Anterior cingulate cortex (tissue), 58 donors: ENCODE results near the gene NTSR2.
A peak's percentile ranks its signal among the peaks of the same experiment; 100 is the strongest.

Experiments used
- DNase-seq, 58 donors: peaks; one replicate each; lab custom pipeline; 2025; lab: John Stamatoyannopoulos, UW

NTSR2 gene

GRCh38 chr2:11699686-11700670 lies 30.0 kb upstream of the NTSR2 start:
- DNase-seq = no peak

- peak in 17 of 58 donors; percentile 16 to 61 (median 36) for DNase-seq
These were observed 28.3 kb upstream of the NTSR2 start for GRCh38 chr2:11698009-11698922.

GRCh38 chr2:11697103-11697871 lies 27.3 kb upstream of the NTSR2 start:
- peak in 16 of 58 donors; percentile 9 to 78 (median 34) for DNase-seq

GRCh38 chr2:11696736-11697102 lies 26.7 kb upstream of the NTSR2 start:
- DNase-seq = no peak

GRCh38 chr2:11695576-11695975 lies 25.6 kb upstream of the NTSR2 start:
- no peak for DNase-seq

GRCh38 chr2:11692966-11693521 lies 23.0 kb upstream of the NTSR2 start:
- DNase-seq = peak in 31 of 58 donors; percentile 12 to 65 (median 28)

- DNase-seq = no peak
These were observed 21.2 kb upstream of the NTSR2 start for GRCh38 chr2:11691076-11691660.

- peak in 35 of 58 donors; percentile 5 to 71 (median 43) for DNase-seq
These were observed 18.5 kb upstream of the NTSR2 start for GRCh38 chr2:11688222-11689069.

- no peak for DNase-seq
These were observed 17.7 kb upstream of the NTSR2 start for GRCh38 chr2:11687736-11688135.

- DNase-seq = no peak
These were observed 16.0 kb upstream of the NTSR2 start for GRCh38 chr2:11685906-11686470.

GRCh38 chr2:11684894-11685460 lies 15.0 kb upstream of the NTSR2 start:
- DNase-seq = no peak

- DNase-seq = no peak
These were observed 14.0 kb upstream of the NTSR2 start for GRCh38 chr2:11683966-11684365.

- no peak for DNase-seq
These were observed 13.5 kb upstream of the NTSR2 start for GRCh38 chr2:11683476-11683875.

GRCh38 chr2:11682590-11682915 lies 12.6 kb upstream of the NTSR2 start:
- DNase-seq = no peak

GRCh38 chr2:11681722-11682589 lies 12.0 kb upstream of the NTSR2 start:
- DNase-seq = peak in 24 of 58 donors; percentile 10 to 70 (median 26)

- no peak for DNase-seq
These were observed 11.1 kb upstream of the NTSR2 start for GRCh38 chr2:11680901-11681721.
